HG02981 (cell line): ENCODE measurements around the gene PXDN.
"Not testable (repeated sequence)": the region's sequence is repeated elsewhere in the genome, so short reads cannot be mapped to it uniquely, and the experiment has no call there.

Source experiments
- ATAC-seq: cut with Tn5 transposase; IDR thresholded peaks from one replicate; pipeline ENCODE4 v1.9.1; 2021; ENCODE audit warnings: mild to moderate bottlenecking, moderate library complexity; ENCODE audit not compliant: unreplicated experiment

The PXDN gene

GRCh38 chr2:1685078-1685956, 59.0 kb downstream of the PXDN start:
- ATAC-seq, result no peak

GRCh38 chr2:1683297-1683696, 61.0 kb downstream of the PXDN start:
- ATAC-seq, result no peak

DNA sequence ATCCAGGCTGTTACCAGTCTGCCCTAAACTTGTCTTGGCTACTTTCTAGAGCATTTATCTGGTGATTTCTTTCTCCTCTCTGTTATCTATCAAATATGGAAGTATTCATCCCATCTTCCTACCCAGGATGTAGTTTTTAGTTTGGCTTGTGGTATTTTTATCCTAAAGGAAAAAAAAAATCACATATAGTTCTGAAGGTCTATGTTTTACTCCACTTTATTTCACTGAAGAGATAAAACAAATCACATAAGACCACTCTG, 62.2 kb downstream of the PXDN start:
- no peak for ATAC-seq

- no peak for ATAC-seq
Measured at GRCh38 chr2:1681323-1682180, 62.8 kb downstream of the PXDN start.

DNA sequence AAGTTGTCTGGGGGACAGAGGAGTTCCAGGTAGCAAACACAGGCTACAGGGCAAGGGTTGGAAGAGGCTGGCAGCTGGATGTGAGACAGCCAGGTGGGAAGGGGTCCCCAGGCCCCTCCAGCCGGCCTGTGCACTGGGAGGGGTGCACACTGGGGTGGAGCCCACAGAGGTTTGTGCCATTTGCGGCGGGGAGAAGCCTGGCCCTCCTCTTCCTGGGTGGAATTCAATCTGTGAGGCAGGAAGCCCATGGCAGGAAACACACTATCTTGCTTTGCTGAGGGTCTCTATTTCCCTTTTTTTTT, 63.3 kb downstream of the PXDN start:
- no peak for ATAC-seq

GRCh38 chr2:1680222-1681016, 63.9 kb downstream of the PXDN start:
- ATAC-seq, result no peak

DNA sequence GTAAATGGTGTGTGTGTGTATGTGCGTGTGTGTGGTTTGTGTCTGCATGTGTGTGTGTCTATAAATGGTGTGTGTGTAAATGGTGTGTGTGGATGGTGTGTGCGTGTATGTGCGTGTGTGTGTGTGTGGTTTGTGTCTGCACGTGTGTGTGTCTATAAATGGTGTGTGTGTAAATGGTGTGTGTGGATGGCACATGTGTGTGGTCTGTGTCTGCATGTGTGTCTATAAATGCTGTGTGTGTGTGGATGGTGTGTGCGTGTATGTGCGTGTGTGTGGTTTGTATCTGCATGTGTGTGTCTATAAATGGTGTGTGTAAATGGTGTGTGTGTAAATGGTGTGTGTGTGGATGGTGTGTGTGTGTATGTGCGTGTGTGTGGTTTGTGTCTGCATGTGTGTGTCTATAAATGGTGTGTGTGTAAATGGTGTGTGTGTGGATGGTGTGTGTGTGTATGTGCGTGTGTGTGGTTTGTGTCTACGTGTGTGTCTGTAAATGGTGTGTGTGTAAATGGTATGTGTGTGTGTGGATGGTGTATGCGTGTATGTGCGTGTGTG, 64.8 kb downstream of the PXDN start:
- ATAC-seq, result not testable (repeated sequence)

DNA sequence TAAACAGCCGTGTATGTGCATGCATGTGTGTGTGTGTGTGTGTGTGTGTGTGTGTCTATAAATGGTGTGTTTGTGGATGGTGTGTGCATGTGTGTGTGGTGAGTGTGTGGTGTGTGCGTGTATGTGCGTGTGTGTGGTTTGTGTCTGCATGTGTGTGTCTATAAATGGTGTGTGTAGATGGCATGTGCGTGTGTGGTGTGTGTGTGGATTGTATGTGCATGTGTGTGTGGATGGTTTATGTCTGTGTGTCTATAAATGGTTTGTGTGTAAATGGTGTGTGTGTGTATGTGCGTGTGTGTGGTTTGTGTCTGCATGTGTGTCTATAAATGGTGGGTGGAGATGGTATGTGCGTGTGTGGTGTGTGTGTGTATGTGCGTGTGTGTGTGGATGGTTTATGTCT, 65.2 kb downstream of the PXDN start:
- ATAC-seq, result not testable (repeated sequence)

DNA sequence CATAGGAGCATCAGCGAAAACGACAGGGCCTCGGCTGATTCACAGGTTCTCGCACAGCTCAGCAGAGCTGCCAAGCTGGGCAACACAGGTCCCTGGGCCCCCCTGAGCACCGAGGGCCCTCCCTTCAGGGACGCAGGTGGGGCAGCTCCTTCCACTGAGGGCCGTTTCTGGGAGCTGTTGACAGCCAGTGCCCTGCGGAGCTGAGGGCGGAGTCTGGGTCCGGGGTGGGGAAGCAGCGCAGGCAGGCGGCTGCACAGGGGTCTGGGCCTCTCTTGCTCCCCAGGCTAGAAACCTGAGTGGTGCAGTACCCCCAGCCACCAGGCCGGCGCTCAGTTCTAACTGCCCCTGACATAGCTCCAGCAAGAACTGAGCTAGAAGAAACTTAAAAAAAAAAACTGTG, 65.7 kb downstream of the PXDN start:
- ATAC-seq, result no peak

- ATAC-seq, result no peak
Measured at GRCh38 chr2:1677821-1678165, 66.5 kb downstream of the PXDN start.

DNA sequence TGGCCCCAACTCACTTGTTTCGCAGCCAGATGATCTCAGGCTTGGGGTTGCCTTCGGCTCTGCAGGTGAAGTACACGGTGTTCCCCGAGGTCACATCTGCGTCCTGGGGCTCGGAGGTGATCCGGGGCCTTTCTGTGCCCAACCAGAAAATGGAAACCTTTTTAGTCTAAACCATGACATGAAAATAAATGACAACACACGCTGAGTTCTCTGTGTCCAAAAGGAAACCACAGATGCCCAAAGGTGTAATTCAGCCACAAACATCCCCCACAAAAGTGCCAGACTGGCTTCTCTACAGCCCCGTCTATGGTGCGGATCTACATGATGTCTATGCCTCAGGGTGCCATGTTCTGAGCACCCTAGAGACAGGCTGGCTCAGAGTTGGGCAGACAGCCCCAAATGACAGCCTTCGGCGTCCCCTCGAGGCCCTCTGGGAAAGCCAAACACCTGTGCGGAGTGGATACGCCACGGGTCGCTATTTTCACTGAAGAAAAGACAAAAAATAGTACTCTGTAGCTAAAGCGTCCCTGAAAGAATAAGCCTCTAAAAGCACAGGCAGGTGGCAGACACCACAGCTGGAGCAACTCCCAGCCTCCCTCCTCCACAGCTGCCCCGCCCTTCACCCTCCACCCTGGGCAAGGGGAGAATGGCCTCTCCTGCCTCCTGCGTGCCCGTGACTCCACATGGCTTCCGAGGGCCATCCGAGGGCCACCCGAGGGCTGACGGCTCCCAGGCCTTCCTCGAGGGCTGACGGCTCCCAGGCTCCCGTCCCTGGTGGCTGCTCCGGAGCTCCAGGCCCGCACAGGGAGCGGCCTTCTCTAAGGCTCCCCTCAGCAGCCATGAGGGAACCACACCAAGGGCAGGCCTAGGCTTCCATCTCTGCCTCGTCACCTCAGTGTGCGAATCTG, 67.1 kb downstream of the PXDN start:
- no peak for ATAC-seq

DNA sequence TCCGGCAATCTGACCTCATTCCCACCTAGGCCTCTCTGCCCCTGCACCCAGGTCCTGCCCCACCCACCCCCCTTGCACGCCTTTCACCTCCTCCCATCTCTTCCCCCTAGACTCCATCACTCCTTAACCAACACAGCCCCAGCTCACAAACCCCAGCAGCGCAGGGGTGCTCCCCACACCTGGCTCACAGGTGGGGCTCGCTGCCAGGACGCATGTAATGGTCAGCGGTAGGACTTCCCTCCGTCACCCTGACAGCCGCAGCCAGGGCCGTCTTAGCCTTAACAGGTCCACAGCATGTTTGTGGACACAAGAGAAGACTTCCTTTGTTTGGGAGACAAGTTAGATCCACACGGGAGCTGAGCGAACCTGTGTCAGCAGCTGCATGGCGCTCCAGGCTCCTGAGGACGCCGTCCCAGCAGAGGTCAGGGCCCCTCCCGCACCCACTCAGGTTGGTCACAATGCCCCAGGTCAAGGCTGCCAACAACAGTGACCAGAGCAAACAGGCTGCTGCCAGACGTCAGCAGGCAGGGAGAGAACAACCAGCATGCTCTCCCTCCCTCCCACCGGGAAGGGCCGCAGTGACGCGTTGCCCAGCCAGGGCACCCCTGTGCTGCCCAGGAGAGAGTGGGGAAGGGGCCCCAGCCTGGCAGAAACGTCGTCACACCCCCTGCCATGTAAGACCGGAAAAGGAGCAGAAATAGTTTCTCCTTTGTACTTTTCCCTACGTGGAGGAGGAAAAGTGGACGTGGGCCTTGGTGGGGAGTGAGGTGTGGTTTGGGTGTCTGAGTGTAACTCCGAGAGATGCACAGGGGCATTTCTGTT, 68.0 kb downstream of the PXDN start:
- no peak for ATAC-seq

- ATAC-seq, result no peak
Measured at GRCh38 chr2:1675633-1676032, 68.7 kb downstream of the PXDN start.

DNA sequence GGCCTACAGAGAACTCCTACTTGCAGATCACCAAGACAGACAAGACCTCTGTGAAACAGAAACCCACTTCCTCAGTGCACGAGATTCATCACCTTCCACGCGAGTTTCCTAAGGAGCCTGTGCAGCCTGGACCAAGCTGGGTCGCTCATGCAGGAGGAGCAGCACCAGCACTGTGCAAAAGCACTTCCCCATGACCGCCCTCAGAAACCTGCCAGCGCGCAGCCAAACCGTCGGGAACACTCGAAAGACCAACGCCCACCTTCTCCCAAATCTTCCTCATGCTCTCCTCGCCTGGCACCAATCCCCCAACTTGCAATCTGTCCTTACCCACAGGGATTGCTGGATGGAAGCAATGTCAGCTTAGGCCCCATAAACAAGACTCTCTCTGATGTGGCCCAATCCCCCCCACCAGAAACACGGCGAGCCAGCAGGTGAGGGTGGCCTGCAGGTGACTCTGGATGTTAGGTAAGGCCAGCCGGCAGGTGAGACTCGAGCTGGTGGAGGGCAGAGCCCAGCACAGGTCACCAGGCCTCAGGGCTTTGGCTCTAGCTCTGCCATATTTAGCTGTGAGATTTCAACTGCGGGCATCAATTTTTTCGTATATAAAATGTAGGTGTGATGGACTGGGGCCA, 69.4 kb downstream of the PXDN start:
- no peak for ATAC-seq

- ATAC-seq, result no peak
Measured at GRCh38 chr2:1674276-1674675, 70.0 kb downstream of the PXDN start.

DNA sequence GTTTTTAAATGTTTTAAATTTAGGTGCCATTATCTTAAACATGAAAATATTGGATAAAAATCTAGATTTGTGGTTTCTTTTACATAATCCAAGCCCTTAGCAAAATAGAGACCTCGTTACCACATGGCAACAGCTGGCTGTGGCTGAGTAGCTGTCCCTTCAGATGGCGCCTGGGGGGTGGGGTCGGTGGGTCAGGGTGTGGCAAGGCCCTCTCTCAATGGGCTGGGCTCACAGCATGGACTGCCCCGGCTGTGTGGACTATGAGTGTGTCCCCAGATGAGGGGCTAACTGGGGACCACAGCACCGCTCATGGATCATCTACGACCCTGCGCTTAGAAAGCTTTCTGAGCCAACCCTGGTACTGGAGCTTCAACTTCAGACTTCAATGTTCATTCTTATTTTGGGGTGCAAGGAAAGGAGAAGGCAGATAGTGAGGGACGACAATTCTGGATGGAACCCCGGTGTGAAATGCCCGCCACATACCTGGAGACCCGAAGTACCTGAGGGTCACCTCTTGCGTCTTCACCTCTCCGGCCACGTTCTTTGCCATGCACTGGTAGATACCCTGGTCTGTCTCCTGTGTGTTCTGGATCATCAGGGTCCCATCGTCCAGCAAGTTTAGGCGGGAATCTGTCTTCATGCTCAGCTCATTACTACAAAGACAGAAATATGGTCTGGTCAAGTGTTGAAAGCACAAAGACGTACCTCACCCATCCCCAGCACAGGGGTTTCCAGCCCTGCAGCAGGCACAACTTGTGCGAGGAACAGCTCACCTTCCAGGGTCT, 71.0 kb downstream of the PXDN start:
- no peak for ATAC-seq

DNA sequence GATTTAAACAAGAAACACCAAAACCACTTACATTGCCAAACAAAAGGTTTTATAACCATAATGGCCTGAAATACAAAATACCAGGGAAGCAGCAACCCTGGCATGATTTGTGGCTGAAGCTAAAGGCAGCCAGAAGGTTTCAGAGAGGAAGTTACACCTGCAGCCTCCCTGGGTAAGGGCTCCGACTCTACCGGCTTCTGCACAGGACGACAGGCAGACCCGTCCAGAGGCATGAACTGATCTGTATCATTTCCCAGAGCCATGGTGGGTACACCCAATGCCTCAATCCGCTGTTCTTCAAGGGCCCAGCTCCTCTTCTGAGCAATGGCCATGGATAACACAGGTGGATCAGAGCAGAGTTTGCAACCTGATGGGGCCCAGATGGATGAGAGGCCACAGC, 71.6 kb downstream of the PXDN start:
- no peak for ATAC-seq

- no peak for ATAC-seq
Measured at GRCh38 chr2:1671916-1672315, 72.4 kb downstream of the PXDN start.
